Measurements from ENCODE around the gene MARCHF3.
"Not testable (repeated sequence)": the region's sequence is repeated elsewhere in the genome, so short reads cannot be mapped to it uniquely, and the experiment has no call there.

Gene MARCHF3

GRCh38 chr5:126961702-126962101, 68.7 kb downstream of the MARCHF3 start:
- DNase-seq (ENCODE audit: insufficient read length) (no peak), FAIRE-seq (no peak)
- no peak for TF ChIP-seq TAF1 (IDR thresholded peaks at IDR 0.05; ENCODE audit: borderline replicate concordance, low read depth, low read length)
- TF ChIP-seq POLR2A (IDR thresholded peaks at IDR 0.05; ENCODE audit: low read depth, low read length), result no peak
- no peak for TF ChIP-seq POLR2AphosphoS5 (IDR thresholded peaks at IDR 0.05; ENCODE audit: low read depth, low read length)

- FAIRE-seq (no peak), DNase-seq (ENCODE audit: insufficient read length) (no peak)
- TF ChIP-seq POLR2AphosphoS5 (IDR thresholded peaks at IDR 0.05; ENCODE audit: low read depth, low read length), result no peak
- no peak for TF ChIP-seq POLR2A (IDR thresholded peaks at IDR 0.05; ENCODE audit: low read depth, low read length)
- no peak for TF ChIP-seq TAF1 (IDR thresholded peaks at IDR 0.05; ENCODE audit: borderline replicate concordance, low read depth, low read length)
Measured at GRCh38 chr5:126961128-126961527, 69.2 kb downstream of the MARCHF3 start.

GRCh38 chr5:126959188-126959587, 71.2 kb downstream of the MARCHF3 start:
- FAIRE-seq (no peak), DNase-seq (ENCODE audit: insufficient read length) (no peak)
- TF ChIP-seq TAF1 (IDR thresholded peaks at IDR 0.05; ENCODE audit: borderline replicate concordance, low read depth, low read length) (no peak), POLR2AphosphoS5 (IDR thresholded peaks at IDR 0.05; ENCODE audit: low read depth, low read length) (no peak), POLR2A (IDR thresholded peaks at IDR 0.05; ENCODE audit: low read depth, low read length) (no peak)

GRCh38 chr5:126956991-126957390, 73.4 kb downstream of the MARCHF3 start:
- FAIRE-seq, result no peak
- TF ChIP-seq TAF1 (IDR thresholded peaks at IDR 0.05; ENCODE audit: borderline replicate concordance, low read depth, low read length) (no peak), POLR2AphosphoS5 (IDR thresholded peaks at IDR 0.05; ENCODE audit: low read depth, low read length) (no peak), POLR2A (IDR thresholded peaks at IDR 0.05; ENCODE audit: low read depth, low read length) (no peak)
- DNase-seq (ENCODE audit: insufficient read length), result no peak

GRCh38 chr5:126954981-126955380, 75.4 kb downstream of the MARCHF3 start:
- DNase-seq (ENCODE audit: insufficient read length) (no peak), FAIRE-seq (no peak)
- no peak for TF ChIP-seq POLR2A (IDR thresholded peaks at IDR 0.05; ENCODE audit: low read depth, low read length)
- no peak for TF ChIP-seq TAF1 (IDR thresholded peaks at IDR 0.05; ENCODE audit: borderline replicate concordance, low read depth, low read length)
- TF ChIP-seq POLR2AphosphoS5 (IDR thresholded peaks at IDR 0.05; ENCODE audit: low read depth, low read length), result no peak

GRCh38 chr5:126953640-126954039, 76.7 kb downstream of the MARCHF3 start:
- no peak for TF ChIP-seq POLR2AphosphoS5 (IDR thresholded peaks at IDR 0.05; ENCODE audit: low read depth, low read length)
- no peak for TF ChIP-seq POLR2A (IDR thresholded peaks at IDR 0.05; ENCODE audit: low read depth, low read length)
- no peak for TF ChIP-seq TAF1 (IDR thresholded peaks at IDR 0.05; ENCODE audit: borderline replicate concordance, low read depth, low read length)
- no peak for DNase-seq (ENCODE audit: insufficient read length)

GRCh38 chr5:126949475-126949874, 80.9 kb downstream of the MARCHF3 start:
- FAIRE-seq (no peak), DNase-seq (ENCODE audit: insufficient read length) (no peak)
- TF ChIP-seq TAF1 (IDR thresholded peaks at IDR 0.05; ENCODE audit: borderline replicate concordance, low read depth, low read length), result no peak
- TF ChIP-seq POLR2AphosphoS5 (IDR thresholded peaks at IDR 0.05; ENCODE audit: low read depth, low read length), result no peak
- TF ChIP-seq POLR2A (IDR thresholded peaks at IDR 0.05; ENCODE audit: low read depth, low read length), result no peak

More at GRCh38 chr5:126953640-126954039, 76.7 kb downstream of the MARCHF3 start:
- FAIRE-seq, result no peak

GRCh38 chr5:126948453-126948852, 81.9 kb downstream of the MARCHF3 start:
- FAIRE-seq (no peak), DNase-seq (ENCODE audit: insufficient read length) (no peak)
- TF ChIP-seq POLR2A (IDR thresholded peaks at IDR 0.05; ENCODE audit: low read depth, low read length), result no peak
- no peak for TF ChIP-seq TAF1 (IDR thresholded peaks at IDR 0.05; ENCODE audit: borderline replicate concordance, low read depth, low read length)
- TF ChIP-seq POLR2AphosphoS5 (IDR thresholded peaks at IDR 0.05; ENCODE audit: low read depth, low read length), result no peak

- no peak for DNase-seq (ENCODE audit: insufficient read length)
- no peak for FAIRE-seq
- TF ChIP-seq POLR2AphosphoS5 (IDR thresholded peaks at IDR 0.05; ENCODE audit: low read depth, low read length), result no peak
- TF ChIP-seq POLR2A (IDR thresholded peaks at IDR 0.05; ENCODE audit: low read depth, low read length), result no peak
- TF ChIP-seq TAF1 (IDR thresholded peaks at IDR 0.05; ENCODE audit: borderline replicate concordance, low read depth, low read length), result no peak
Measured at GRCh38 chr5:126948011-126948355, 82.4 kb downstream of the MARCHF3 start.

- FAIRE-seq (no peak), DNase-seq (ENCODE audit: insufficient read length) (no peak)
- TF ChIP-seq POLR2A (IDR thresholded peaks at IDR 0.05; ENCODE audit: low read depth, low read length) (no peak), TAF1 (IDR thresholded peaks at IDR 0.05; ENCODE audit: borderline replicate concordance, low read depth, low read length) (no peak), POLR2AphosphoS5 (IDR thresholded peaks at IDR 0.05; ENCODE audit: low read depth, low read length) (no peak)
Measured at GRCh38 chr5:126947146-126948010, 83.0 kb downstream of the MARCHF3 start.

- not testable (repeated sequence) for FAIRE-seq; DNase-seq (ENCODE audit: insufficient read length)
Measured at GRCh38 chr5:126942908-126943307, 87.5 kb downstream of the MARCHF3 start.

GRCh38 chr5:126941403-126941802, 89.0 kb downstream of the MARCHF3 start:
- no peak for FAIRE-seq
- no peak for DNase-seq (ENCODE audit: insufficient read length)
- TF ChIP-seq POLR2AphosphoS5 (IDR thresholded peaks at IDR 0.05; ENCODE audit: low read depth, low read length) (no peak), TAF1 (IDR thresholded peaks at IDR 0.05; ENCODE audit: borderline replicate concordance, low read depth, low read length) (no peak), POLR2A (IDR thresholded peaks at IDR 0.05; ENCODE audit: low read depth, low read length) (no peak)

Data from GM12892 (cell line).